Measurements from ENCODE around the gene POMT1.
"Not testable (repeated sequence)": the region's sequence is repeated elsewhere in the genome, so short reads cannot be mapped to it uniquely, and the experiment has no call there.

The POMT1 gene

DNA sequence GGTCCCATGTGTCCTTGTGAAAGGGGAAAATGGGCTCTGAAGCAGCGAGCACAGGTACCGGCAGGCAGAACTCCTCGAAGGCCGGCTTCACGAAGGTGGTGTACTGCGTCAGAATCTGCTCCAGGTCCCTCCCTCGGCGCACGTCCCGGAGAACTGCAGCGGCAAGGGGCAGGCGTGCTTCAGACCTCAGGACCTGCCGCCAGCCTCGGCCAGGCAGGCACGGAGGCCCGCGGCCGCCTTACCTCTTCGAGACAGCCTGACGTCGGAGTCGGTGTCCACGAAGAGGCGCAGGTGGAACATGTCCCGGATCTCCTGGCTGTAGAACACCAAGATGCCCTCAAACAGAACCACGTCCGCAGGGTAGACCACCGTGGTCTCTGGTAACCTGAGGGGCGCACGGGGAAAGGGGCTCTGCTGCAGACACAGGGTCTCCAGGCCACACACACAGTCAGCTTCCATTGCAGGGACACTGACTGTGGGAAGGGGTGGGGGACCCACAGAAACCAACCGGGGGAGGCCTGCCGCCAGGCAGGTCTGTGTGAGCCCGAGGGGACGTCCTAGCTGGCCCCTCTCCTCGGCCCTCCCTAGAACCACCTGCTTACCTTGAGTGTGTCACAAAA is 26.3 kb downstream of the POMT1 start:
- no peak for DNase-seq

DNA sequence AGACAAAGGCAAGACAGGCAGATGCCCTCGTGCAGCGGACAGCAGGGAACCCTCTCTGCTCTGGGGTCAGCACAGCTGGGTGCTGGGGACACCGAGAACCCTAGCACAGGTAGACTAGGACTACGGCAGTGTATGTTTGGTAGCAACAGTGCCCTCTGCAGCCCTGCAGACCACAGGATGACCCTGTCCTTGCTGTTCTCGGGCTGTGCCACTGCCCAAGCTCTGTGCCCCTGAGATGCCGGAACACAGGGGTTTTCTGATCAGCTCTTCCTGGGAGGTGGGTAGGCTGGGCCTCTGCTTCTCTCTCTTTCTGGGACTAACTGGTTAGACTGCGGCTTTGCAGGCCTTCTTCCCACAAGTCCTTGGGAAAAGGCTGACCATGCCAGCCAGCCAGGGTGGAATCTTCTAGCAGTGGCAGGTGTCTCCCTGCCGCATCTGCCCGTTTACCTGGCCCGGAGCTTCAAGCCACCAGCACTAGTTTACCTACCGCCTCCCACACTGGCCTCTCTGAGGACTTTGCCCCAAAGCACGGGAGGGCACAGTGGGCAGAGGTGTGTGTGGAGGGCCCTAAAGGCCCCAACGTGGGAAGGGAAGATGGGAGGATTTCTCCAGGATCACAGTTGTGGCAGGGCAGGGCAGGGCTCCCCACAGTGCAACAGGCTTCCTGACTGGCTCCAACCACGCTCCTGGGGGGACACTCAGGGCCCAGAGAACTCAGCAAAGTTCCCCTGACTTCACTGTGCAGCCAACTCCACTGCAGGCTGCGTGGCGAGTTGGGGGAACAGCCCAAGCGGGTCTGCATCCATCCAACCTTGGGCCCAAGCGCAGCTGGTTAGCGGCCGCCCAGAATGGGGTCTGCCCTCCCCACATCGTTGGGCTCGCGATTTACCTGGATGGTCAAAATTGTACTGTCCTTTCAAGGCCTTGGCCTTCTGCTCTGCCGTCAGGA is 27.2 kb downstream of the POMT1 start:
- no peak for DNase-seq

DNA sequence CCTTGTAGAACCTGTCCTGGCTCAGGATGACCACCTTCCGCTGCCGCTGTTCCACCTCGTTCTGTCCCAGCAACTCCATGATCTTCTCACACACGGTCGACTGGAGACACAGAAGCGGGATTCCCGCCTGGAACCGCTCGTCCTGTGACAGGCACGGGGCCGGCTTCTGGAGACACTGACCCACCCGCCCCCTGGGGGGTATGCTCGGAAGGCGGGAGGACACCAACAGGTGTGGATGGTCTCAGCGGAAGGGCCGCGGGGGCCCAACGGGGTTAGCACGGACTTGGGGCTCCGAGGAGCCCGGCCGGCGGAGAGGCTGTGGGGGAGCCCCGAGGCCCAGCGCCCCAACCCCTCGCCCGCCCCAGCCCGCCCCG is 27.8 kb downstream of the POMT1 start:
- DNase-seq, result no peak

DNA sequence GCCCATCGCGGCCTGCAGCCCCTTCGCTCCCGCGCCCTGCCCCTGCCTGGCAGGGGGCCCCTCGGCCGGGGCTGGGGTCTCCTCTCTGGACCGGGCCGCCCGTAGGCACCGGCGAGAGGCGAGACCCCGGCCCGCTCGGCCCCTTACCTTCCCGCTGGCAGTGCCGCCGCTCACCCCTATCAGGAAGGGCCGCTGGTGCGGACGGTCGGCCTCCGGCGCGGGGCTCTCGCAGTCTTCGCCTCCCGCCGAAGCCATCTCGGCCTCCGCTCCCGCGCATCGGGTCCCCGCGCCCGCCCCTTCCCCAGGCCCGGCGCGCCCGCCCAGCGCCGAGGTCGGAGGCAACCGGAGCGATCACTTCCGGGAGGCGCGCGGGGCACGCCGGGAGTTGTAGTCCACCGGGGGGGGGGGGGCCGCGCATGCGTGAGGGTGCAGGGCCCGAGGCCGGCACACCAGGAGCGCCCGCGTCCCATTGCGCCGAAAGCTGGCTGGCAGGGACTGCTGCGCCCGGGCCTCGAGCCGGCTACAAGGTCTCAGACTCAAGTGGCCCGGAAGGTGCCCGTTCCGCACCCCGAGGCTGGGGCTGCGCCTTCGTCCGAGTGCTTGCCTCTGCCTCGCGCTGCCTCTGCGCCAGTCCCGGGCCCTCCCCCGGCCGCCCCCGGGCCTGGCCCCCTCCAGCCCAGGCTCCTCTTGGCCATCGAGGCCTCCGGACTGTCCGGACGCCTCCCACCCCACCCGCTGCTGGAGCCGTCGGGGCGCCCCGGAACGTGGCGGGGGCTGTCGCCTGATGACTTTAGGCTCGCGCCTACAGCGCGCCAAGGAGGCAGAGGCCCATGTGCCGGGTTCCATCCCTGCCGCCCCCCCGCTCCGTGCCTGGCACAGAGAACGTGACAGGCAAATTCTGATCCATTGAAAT is 28.5 kb downstream of the POMT1 start, which contains the start of gene UCK1:
Gene UCK1 (minus strand): TSS at position 344 of the 913 bp plus-strand sequence. CDS start 89 bp downstream, at position 255.
- peak; percentile 74 for DNase-seq

DNA sequence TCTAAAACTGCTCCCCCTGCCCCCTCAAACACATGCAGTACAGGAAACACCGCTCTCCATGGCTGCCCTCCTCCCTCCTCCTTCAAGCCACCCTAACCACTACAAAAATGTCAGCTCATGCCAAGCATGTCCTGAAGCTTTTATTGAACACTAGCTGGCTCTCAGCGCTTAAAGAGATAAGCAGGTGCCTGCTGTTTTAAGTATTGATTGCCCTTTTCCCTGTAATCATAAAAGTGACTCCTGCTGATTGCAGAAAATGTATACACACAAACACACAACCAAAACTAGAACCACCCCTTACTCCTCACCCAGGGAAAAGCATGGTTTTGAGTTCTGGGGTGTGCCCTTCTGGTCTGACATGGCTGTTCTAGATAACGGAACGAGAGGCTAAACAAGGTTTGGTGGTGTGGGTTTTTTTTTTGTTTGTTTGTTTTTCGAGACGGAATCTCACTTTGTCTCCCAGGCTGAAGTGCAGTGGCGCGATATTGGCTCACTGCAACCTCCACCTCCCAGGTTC is 32.1 kb downstream of the POMT1 start:
- peak; percentile 20 for DNase-seq

DNA sequence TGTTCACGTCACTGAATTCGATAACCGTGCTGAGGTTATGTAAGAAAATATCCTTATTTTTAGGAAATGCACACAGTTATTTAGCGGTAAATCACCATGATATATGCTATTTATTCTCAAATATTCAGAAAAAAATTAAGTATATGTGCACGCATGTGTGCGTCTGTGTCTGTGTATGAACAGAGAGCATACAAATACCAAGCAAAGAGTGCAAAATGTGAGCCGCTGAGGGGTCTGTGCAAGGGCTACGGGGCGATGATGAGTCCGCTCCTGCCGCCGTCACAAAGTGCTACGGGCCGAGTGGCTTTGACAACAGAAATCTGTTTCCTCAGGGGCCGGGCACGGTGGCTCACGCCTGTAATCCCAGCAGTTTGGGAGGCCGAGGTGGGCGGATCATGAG is 35.2 kb downstream of the POMT1 start:
- DNase-seq, result no peak

DNA sequence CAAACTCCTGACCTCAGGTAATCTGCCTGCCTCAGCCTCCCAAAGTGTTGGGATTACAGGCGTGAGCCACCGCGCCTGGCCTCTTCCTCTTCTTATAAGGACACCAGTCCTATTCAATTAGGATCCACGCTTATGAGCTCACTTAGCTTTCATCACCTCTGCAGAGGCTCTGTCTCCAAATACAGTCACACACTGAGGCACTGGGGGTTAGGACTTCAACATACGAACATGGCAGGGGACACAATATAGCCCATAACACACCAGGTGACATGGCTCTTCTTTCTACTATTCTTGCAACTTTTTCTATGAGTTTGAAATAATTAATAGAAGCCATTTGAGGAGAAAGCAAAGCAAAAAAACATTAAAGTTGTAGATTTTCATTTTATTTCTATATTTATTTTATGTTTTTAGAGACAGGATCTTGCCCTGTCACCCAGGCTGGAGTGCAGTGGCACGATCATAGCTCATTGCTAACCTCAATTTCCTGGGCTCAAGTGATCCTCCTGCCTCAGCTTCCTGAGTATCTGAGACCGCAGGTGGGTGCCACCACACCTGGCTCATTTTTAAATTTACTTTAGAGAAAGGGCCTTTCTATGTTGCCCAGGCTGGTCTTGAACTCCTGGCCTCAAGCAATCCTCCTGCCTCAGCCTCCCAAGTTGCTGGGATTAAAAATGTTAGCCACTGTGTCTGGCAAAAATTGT is 36.7 kb downstream of the POMT1 start:
- DNase-seq, result peak; percentile 55

DNA sequence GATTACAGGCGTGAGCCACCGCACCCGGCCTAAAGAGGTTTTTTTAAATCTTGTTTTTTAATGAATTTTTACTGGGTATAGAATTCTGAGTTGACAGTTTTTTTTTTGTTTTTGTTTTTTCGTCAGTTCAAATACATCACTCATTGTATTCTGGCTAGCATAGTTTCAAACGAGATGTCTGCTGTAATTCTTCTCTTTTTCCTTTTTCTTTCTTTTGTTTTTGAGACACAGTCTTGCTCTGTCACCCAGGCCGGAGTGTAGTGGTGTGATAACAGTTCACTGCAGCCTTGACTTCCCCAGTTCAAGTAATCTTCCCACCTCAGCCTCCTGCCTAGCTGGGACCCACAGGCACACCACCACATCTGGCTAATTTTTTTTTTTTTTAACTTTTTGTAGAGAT is 40.4 kb downstream of the POMT1 start:
- DNase-seq, result no peak

DNA sequence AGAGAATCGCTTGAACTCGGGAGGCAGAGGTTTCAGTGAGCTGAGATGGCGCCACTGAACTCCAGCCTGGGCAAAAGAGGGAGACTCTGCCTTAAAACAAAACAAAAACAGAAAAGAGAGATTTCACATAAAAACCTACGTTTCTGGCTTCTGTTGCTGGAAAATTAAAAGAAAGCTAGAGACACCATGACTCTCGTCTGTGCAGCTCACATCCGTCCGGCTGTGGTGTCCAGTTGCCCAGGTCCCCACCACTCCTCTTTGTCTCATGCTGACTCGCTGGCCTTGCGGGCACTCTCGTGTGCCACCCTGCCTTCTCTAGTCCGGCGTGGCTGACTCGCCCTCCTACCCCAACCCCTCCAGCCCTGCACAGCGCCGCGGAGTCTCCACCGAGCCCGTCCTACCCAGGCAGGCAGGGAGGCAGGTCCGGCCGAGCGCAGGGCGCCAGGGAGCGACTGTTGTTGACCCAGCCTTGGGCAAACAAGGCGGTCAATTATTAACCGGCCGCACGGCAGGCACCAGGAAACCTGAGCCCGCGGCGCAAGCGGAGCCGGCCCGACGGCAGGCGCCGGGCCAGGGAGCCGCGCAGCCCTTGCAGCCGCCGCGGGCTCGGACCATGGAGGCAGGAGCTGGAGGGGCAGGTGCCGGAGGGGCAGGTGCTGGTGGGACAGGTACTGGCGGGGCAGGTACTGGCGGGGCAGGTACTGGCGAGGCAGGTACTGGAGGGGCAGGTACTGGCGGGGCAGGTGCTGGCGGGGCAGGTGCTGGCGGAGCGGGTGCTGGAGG is 42.5 kb downstream of the POMT1 start, which contains the start of gene PRRT1B:
Gene PRRT1B (plus strand): TSS at position 521 of the 783 bp plus-strand sequence. CDS start 93 bp downstream, at position 614.
- no peak for DNase-seq

DNA sequence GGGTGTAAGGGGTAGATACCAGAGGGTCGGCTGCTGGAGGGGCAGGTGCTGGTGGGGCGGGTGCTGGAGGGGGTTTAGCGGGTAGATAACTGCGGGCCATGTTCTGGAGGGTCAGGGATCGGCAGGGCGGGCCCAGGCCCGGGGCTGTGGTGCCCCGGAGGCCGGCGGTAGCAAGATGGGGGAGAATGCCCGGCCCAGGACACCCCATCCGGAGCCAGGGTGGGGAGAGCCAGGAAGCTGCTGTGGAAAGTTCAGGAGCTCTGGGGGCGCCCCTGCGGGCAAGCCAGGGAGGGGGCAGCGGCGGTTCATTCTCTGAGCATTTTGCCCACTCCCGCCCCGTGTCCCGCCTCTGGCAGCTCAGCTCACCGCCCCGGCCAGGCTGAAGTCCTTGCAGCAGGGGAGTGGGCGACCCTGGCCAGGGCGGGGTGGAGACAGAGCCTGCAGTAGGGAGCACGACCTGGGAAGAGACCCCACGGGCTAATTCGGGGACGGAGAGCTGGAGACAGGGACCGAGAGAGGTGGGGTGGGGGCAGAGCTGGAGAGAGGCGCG is 43.1 kb downstream of the POMT1 start:
- DNase-seq, result no peak

DNA sequence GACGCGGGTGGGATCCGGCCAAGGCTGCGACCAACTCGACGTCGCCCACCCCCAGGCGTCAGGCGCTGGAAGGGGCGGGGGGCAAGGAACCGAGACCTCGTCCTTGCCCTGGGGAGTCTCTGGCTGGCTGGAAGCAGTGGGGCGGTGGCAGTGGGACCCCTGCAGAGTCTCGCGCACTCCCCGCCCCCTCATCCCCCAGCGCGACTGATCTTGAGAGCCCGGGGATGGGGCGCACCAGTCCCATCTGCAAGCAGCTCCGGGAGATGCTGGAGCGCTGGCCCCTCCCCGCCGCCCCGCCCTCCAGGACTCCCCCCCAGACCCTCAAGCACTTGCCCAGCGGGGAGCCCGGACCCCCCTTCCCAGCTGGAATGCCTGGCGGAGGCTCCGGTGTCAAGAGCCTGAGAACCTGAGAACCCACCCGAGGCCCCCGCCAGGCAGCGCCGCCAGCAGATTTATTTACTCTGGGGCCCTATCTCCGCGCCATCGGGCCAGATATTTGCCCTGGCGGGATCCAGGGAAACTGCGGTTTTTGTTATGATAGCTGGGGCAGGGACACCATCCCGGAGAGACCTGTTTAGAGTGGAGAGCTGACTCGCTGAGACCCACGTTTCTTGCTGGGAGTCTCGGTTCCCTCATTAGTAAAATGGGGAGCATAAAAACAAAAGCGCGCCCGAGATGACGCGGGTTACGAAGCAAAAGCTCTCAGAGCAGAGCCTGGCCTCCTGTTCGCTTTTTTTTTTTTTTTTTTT is 43.8 kb downstream of the POMT1 start:
- no peak for DNase-seq

DNA sequence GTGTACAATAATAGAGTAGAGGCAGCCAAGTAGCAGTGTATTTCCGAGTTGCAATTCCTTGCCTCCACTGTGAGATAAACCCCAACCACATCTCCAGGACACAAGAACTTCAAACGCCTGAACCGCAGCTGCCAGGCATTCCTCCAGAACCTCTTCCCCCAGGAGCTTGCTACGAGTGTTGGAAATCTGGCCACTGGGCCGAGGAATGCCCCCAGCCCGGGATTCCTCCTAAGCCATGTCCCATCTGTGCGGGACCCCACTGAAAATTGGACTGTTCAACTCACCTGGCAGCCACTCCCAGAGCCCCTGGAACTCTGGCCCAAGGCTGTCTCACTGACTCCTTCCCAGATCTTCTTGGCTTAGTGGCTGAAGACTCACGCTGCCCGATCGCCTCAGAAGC is 46.5 kb downstream of the POMT1 start:
- not testable (repeated sequence) for DNase-seq

DNA sequence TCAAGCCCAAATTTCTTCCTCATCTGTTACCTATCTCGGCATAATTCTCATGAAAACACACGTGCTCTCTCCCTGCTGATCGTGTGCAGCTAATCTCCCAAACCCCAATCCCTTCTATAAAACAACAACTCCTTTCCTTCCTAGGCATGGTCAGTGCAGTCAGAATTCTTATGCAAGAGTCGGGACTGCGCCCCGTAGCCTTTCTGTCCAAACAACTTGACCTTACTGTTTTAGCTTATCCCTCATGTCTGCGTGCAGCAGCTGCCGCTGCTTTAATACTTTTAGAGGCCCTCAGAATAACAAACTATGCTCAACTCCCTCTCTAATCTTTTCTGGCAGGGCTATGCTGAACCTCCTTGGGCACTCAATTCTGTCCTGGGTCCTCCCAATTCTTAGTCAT is 47.7 kb downstream of the POMT1 start:
- not testable (repeated sequence) for DNase-seq

DNA sequence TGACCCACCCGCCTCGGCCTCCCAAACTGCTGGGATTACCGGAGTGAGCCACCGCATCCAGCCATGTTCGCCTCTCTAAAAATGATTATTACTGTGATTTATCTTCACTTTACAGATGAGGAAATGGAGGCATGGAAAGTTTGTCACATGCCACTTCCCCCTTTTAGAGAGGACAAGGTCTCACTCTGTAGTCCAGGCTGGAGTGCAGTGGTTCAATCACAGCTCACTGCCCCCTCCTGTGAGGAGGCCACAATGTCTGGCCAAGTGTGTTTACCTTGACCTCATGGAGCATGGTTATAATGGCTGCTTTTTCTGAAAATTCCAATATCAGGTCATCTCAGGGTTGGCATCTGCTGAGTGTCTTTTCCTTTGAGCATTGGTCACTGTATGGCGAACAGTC is 49.3 kb downstream of the POMT1 start:
- no peak for DNase-seq

DNA sequence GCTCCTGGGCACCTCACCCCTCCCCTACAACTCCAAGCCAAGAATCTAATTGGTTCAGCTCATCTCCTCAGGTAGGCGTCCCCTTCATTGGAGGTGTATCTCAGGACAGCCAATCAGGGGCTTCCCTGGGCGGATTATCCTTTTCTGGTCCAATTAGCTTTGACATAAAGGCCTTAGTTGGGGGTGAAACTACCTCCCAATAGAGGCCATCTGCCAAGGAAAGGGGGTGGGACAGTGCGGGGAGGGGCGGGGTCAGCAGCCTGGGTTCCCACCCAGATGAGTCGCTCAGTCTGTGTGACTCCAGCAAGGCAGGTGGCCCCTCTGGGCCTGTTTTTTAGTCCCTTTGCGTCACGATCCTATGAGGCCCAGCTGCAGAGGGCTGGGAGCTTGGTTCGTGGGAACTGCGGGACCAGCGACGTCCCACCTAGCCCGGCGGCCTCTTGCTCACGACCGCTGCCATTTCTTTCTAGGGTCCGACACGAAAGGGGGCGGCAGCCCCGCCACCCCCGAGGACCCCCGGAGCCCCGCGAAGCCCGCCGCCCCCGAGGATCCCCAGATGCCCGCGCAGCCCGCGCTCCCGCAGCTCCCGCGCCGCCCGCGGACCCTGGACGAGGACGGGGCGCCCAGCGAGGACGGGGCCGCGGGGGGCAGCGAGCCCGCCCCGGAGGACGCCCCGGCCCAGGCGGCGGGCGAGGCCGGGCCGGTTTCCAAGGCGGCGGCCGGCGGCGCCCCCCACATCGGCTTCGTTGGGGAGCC is 51.5 kb downstream of the POMT1 start:
- no peak for DNase-seq

DNA sequence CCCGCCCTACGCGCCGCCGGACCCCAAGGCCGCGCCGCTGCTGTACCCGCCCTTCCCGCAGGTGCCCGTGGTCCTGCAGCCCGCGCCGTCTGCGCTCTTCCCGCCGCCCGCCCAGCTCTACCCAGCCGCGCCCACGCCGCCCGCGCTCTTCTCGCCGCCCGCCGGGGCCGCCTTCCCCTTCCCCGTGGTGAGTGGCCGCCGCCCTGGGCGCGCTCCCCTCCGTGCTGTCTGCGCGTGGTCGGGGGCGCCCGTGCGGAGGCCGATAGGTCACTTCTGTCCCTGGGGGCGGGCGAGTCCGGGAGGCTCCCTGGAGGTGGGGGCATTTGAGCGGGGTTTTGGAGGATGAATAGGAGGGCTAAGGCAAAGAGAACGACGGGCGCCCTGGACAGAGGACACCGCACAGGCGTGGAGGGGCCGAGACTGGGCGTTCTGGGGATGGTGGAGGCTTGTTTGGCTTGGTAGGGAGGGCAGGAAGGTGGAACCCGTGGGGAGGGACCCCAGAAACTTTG is 52.2 kb downstream of the POMT1 start:
- no peak for DNase-seq

DNA sequence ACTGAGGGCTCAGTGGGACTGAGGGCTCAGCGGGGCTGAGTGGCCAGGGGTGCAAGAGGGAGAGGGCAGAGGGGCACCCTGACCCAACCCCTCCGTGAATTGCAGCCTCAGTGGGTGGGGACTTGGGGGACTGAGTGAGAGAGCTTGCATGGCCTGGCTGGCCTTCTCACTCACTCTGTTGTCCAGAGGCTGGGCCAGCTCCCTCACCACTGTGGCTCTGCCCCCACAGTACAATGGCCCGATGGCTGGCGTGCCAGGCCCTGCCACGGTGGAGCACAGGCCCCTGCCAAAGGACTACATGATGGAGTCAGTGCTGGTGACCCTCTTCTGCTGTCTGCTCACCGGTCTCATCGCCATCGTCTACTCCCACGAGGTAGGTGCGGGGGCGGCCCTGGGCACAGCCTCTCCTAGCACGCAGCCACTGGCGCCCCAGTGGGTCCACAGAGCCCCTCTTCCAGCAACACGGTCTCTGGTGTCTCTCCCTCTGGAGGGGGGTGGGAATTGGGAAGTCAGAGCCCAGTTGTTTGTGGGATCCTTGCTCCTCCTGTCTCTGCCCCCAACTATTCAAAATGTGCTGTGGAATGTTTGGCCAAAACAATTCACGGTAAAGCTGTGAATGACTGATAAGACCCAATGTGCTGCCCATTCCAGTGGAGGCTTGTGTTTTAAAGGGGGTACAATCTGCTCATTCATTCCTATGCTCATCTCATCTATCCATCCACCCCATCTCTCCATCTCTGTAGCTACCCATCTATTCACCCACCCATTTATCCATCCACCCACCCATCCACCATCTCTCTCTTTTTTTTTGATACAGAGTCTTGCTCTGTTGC is 53.3 kb downstream of the POMT1 start:
- DNase-seq, result no peak

DNA sequence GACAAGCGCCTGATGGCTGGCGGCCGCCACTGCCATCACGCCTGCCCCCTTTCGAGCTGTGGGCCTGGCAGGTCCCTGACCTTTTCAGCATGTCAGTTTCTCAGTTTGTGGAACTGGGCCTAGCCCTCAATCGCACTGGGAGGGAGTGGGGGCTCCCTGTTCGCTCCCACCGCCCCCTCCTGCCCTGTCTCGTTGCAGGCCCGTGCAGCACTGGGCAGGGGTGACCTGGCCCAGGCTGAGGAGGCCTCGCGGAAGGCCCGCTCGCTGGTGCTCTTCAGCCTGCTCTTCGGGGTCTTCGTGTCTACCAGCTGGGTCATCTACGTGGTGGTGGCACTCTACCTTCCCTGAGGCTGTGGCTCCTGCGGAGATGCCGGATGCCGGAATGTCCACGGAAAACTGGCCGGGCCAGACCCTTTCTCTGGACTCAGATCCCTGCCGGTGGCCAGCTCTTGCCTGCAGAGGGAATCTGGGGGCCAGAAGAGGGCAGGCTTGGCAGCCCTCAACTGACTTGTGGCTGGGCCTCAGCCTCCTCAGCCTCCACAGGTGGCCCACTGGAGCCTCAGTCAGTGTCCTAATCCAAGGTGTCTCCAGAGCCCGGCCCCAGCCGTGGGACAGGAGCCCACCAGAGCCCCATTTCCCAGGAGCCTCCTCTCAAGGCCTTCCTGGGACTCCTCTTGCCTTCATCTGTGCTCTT is 55.3 kb downstream of the POMT1 start:
- DNase-seq, result no peak
